ENCODE measurements around the gene SLC29A2. TPM values are rescaled to one million over a fixed set of nuclear protein-coding genes. Genes with fewer than 3 reads are reported as not detected.

Gene SLC29A2
- total and polyA plus RNA-seq, 12 donors: 7.8 to 50.6 (median 9.8) TPM

DNA sequence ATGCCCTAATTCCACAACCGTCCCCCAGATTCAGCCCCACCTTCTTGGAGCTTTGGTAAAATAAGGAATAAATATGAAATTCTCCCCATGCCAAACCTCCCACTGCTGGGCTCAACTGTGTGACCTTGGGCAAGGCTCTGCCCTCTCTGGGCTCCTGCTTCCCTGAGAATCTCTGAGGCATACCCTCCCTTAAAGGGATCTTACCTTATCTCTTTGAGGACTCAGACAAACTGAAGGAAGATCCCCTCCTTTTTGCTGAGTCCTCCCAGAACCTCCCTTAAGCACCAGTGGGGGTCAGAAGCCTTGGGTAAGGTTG, 57.4 kb downstream of the SLC29A2 start:
- TF ChIP-seq, protein P1, sequence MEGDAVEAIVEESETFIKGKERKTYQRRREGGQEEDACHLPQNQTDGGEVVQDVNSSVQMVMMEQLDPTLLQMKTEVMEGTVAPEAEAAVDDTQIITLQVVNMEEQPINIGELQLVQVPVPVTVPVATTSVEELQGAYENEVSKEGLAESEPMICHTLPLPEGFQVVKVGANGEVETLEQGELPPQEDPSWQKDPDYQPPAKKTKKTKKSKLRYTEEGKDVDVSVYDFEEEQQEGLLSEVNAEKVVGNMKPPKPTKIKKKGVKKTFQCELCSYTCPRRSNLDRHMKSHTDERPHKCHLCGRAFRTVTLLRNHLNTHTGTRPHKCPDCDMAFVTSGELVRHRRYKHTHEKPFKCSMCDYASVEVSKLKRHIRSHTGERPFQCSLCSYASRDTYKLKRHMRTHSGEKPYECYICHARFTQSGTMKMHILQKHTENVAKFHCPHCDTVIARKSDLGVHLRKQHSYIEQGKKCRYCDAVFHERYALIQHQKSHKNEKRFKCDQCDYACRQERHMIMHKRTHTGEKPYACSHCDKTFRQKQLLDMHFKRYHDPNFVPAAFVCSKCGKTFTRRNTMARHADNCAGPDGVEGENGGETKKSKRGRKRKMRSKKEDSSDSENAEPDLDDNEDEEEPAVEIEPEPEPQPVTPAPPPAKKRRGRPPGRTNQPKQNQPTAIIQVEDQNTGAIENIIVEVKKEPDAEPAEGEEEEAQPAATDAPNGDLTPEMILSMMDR (IDR thresholded peaks at IDR 0.05): no peak
- ATAC-seq (no peak), DNase-seq (no peak)
- Histone ChIP-seq H3K27me3 (peaks cover 0 to 6% (median 0%) of the 10 kb centered on the region in 7 donors), H3K27ac (peak overlapping the region in 9 of 10 donors; percentile 78 to 94 (median 85)), H3K36me3 (no peaks in the 10 kb centered on the region), H3K9me3 (no peaks in the 10 kb centered on the region), H3K4me1 (peaks cover 15 to 58% (median 41%) of the 10 kb centered on the region in 9 donors), H3K4me3 (peak overlapping the region in 9 of 10 donors; percentile 37 to 76 (median 60))
- WGBS, 2 donors: 62 to 74% methylated on average over 1 of the region's 1 CpG
- intact Hi-C loops (cut with DNase I): loop anchor here in 8 of 10 donors (5.0 to 10.0 kb wide), 3 partner anchors 33 to 73 kb away; partner anchors contain the start of genes B4GAT1 (in 2 of the 8) and BRMS1 (in 2 of the 8)

DNA sequence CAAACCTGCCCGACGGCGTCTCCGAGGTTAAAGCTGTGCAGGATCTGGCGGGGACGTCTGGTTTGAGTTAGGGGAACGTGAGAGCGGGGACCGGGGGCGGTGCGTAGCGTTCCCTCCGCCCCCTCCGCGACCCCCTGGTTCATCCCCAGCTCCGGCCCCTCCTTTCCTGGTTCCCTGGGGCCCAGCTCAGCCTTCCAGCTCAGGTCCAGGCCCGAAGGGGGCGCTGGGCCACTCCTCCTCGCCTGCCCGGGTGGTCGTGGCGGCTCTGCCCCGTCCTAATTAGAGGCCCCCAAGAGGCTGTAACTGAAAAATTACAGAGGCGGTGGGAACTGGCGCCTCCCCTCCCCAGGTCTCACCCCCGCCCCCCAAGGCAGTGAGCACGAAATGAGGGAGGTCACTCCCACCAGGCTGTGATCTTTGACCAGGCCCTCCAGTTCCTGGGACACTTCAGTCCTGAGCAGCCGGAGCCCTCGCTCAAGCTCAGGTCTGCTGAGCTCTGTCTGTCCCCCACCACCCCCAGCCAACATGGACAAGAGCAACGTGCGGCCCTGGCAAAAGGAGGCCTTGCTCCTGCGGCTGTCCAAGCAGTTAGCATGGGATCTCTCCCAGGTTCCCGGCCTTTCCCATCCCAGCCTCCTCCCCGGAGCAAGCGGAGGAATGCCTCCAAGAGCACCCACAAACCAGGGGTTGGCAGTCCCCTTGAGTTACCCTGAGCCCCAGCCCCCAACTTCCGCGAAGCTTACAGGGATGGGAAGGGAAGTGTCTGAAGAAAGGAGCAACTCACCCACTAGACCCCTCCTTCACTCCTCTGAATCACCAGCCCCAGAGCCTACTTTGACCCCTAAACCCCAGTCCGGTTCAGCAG, 58.0 kb downstream of the SLC29A2 start:
- ATAC-seq (no peak), DNase-seq (no peak)
- H3K27me3 ChIP-seq: peaks cover 0 to 6% (median 0%) of the 10 kb centered on the region in 7 donors
- intact Hi-C loops (cut with DNase I): loop anchor here in 8 of 10 donors (2.0 to 10.0 kb wide), 4 partner anchors 15 to 74 kb away; partner anchors contain the start of genes B4GAT1 (in 2 of the 8) and BRMS1 (in 2 of the 8)
- TF ChIP-seq, protein P1 (IDR thresholded peaks at IDR 0.05): peak in 5 of 9 donors; percentile 5 to 37 (median 26)
- 36% methylated on average over 38 of the region's 38 CpGs for WGBS, 2 donors
- no peaks in the 10 kb centered on the region for H3K9me3 ChIP-seq
- peak overlapping the region; percentile 73 to 94 (median 85) for H3K27ac ChIP-seq
- peaks cover 15 to 53% (median 36%) of the 10 kb centered on the region in 9 donors for H3K4me1 ChIP-seq
- no peaks in the 10 kb centered on the region for H3K36me3 ChIP-seq
- peak overlapping the region; percentile 23 to 76 (median 60) for H3K4me3 ChIP-seq

DNA sequence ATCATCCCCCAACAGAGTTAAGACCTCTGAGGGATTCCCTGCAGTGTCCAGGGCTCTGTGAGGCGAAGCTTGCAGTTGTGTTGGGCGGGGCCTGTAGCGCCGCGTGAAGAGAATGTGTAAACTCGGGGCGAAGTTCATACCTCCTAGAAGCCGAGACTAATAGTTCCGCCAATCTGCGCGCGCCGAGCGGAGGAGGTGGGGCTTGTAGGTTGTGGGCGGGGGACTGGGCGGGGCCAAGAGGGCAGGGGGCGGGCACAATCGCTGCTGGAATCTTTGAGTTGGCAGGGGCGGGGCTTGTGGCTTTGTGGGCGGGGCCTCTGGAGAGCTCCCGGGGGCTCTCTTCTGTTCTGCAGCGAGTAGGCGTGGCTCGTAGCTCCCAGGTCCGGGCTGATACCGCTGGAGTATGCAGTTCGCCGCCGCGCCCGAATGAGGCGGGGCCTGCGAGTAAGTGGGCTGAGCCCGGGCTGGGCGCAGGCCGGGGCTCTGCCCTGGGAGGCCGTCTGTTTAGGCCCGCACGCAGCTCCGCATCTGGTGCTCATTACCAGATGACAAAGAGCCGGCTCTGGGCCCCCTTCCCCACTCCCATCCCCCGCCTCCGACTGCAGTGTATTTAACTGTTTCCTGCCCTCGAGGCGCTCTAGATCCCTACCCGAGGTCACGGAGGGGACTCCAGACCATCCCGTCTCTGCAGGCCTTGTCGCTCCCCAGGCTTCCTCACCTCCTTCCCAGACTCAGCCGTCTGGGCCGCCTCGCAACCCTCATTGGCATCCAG, 58.8 kb downstream of the SLC29A2 start:
- TF ChIP-seq, protein P1 (IDR thresholded peaks at IDR 0.05): no peak
- peaks cover 0 to 6% (median 0%) of the 10 kb centered on the region in 7 donors for H3K27me3 ChIP-seq
- DNase-seq (peak; percentile 99), ATAC-seq (peak; percentile 83 to 92 (median 88))
- no peaks in the 10 kb centered on the region for H3K36me3 ChIP-seq
- peaks cover 10 to 45% (median 28%) of the 10 kb centered on the region in 9 donors for H3K4me1 ChIP-seq
- intact Hi-C loops (cut with DNase I): loop anchor here in 8 of 10 donors (1.0 to 10.0 kb wide), 7 partner anchors 16 to 75 kb away; partner anchors contain the start of genes B4GAT1 (in 2 of the 8), BRMS1 (in 2 of the 8) and YIF1A (in 1 of the 8)
- peak overlapping the region; percentile 24 to 76 (median 60) for H3K4me3 ChIP-seq
- H3K27ac ChIP-seq: peak overlapping the region; percentile 73 to 94 (median 85)
- H3K9me3 ChIP-seq: no peaks in the 10 kb centered on the region
- 1 to 2% methylated on average over 52 of the region's 52 CpGs for WGBS, 2 donors

Other genes with a start within 250 kb of the SLC29A2 start
- 10 to 100 TPM; 24.4 to 46.8 (median 33.4) TPM for gene KLC2, start 114.1 kb downstream of the SLC29A2 start, total RNA-seq
- gene KLC2, start 114.1 kb downstream of the SLC29A2 start, polyA plus RNA-seq: 10 to 100 TPM; 36.1 to 36.3 TPM
- 100 to 1,000 TPM; 117 to 153 (median 132) TPM for gene RAB1B, start 103.1 kb downstream of the SLC29A2 start, total RNA-seq
- 100 to 1,000 TPM; 129 to 132 TPM for gene RAB1B, start 103.1 kb downstream of the SLC29A2 start, polyA plus RNA-seq
- gene CNIH2, start 93.6 kb downstream of the SLC29A2 start, total RNA-seq: under 1 TPM in 3 of 10 donors, not detected in 7; 0.45 to 0.57 (median 0.49) TPM
- under 1 TPM; 0.06 to 0.44 TPM for gene CNIH2, start 93.6 kb downstream of the SLC29A2 start, polyA plus RNA-seq
- 10 to 100 TPM; 38.3 to 75.0 (median 51.9) TPM for gene YIF1A, start 82.6 kb downstream of the SLC29A2 start, total RNA-seq
- 100 to 1,000 TPM in 1 of 2 donors, 10 to 100 TPM in 1; 54.9 to 168 TPM for gene YIF1A, start 82.6 kb downstream of the SLC29A2 start, polyA plus RNA-seq
- under 1 TPM in 4 of 10 donors, not detected in 6; 0.17 to 0.24 (median 0.20) TPM for gene TMEM151A, start 79.9 kb downstream of the SLC29A2 start, total RNA-seq
- under 1 TPM in 1 of 2 donors, not detected in 1; 0.10 TPM for gene TMEM151A, start 79.9 kb downstream of the SLC29A2 start, polyA plus RNA-seq
- 10 to 100 TPM in 5 of 10 donors, 1 to 10 TPM in 5; 5.3 to 44.4 (median 9.1) TPM for gene CD248, start 54.7 kb downstream of the SLC29A2 start, total RNA-seq
- 10 to 100 TPM in 1 of 2 donors, 1 to 10 TPM in 1; 8.6 to 35.9 TPM for gene CD248, start 54.7 kb downstream of the SLC29A2 start, polyA plus RNA-seq
- 1 to 10 TPM in 8 of 10 donors, under 1 TPM in 2; 0.81 to 5.3 (median 1.6) TPM for gene RIN1, start 35.3 kb downstream of the SLC29A2 start, total RNA-seq
- gene RIN1, start 35.3 kb downstream of the SLC29A2 start, polyA plus RNA-seq: 10 to 100 TPM in 1 of 2 donors, 1 to 10 TPM in 1; 3.9 to 10.8 TPM
- gene BRMS1, start 26.7 kb downstream of the SLC29A2 start, total RNA-seq: 10 to 100 TPM; 10.6 to 17.6 (median 12.9) TPM
- 10 to 100 TPM; 25.2 to 73.9 TPM for gene BRMS1, start 26.7 kb downstream of the SLC29A2 start, polyA plus RNA-seq
- gene B4GAT1, start 24.1 kb downstream of the SLC29A2 start, total RNA-seq: 10 to 100 TPM; 36.5 to 69.6 (median 48.1) TPM
- gene B4GAT1, start 24.1 kb downstream of the SLC29A2 start, polyA plus RNA-seq: 10 to 100 TPM; 22.3 to 45.4 TPM
- gene NPAS4, start 49.3 kb upstream of the SLC29A2 start, total RNA-seq: not detected
- gene NPAS4, start 49.3 kb upstream of the SLC29A2 start, polyA plus RNA-seq: under 1 TPM in 1 of 2 donors, not detected in 1; 0.04 TPM
- gene MRPL11, start 67.1 kb upstream of the SLC29A2 start, total RNA-seq: 10 to 100 TPM; 37.2 to 57.2 (median 48.2) TPM
- gene MRPL11, start 67.1 kb upstream of the SLC29A2 start, polyA plus RNA-seq: 10 to 100 TPM; 33.3 to 51.0 TPM
- 10 to 100 TPM in 1 of 10 donors, 1 to 10 TPM in 9; 5.3 to 10.9 (median 6.5) TPM for gene PELI3, start 95.1 kb upstream of the SLC29A2 start, total RNA-seq
- gene PELI3, start 95.1 kb upstream of the SLC29A2 start, polyA plus RNA-seq: 1 to 10 TPM; 3.5 to 7.2 TPM
- gene DPP3, start 108.7 kb upstream of the SLC29A2 start, total RNA-seq: 10 to 100 TPM in 8 of 10 donors, 1 to 10 TPM in 2; 8.8 to 25.2 (median 14.7) TPM
- gene DPP3, start 108.7 kb upstream of the SLC29A2 start, polyA plus RNA-seq: 10 to 100 TPM in 1 of 2 donors, 1 to 10 TPM in 1; 6.2 to 28.9 TPM
- 10 to 100 TPM; 14.5 to 23.9 (median 18.1) TPM for gene BBS1, start 138.9 kb upstream of the SLC29A2 start, total RNA-seq
- 10 to 100 TPM in 1 of 2 donors, 1 to 10 TPM in 1; 9.6 to 14.7 TPM for gene BBS1, start 138.9 kb upstream of the SLC29A2 start, polyA plus RNA-seq
- 1 to 10 TPM; 4.6 to 8.4 (median 5.4) TPM for gene ZDHHC24, start 174.3 kb upstream of the SLC29A2 start, total RNA-seq
- gene ZDHHC24, start 174.3 kb upstream of the SLC29A2 start, polyA plus RNA-seq: 1 to 10 TPM; 6.3 to 7.7 TPM
- under 1 TPM in 1 of 10 donors, not detected in 9; 0.24 TPM for gene ACTN3, start 175.1 kb upstream of the SLC29A2 start, total RNA-seq
- gene ACTN3, start 175.1 kb upstream of the SLC29A2 start, polyA plus RNA-seq: under 1 TPM in 1 of 2 donors, not detected in 1; 0.03 TPM
- 10 to 100 TPM; 29.1 to 75.5 (median 51.3) TPM for gene CTSF, start 196.8 kb upstream of the SLC29A2 start, total RNA-seq
- gene CTSF, start 196.8 kb upstream of the SLC29A2 start, polyA plus RNA-seq: 10 to 100 TPM; 17.1 to 19.9 TPM
- under 1 TPM; 0.17 to 0.66 (median 0.37) TPM for gene CCDC87, start 221.3 kb upstream of the SLC29A2 start, total RNA-seq
- gene CCDC87, start 221.3 kb upstream of the SLC29A2 start, polyA plus RNA-seq: under 1 TPM; 0.14 to 0.22 TPM
- 10 to 100 TPM; 15.9 to 29.3 (median 20.2) TPM for gene CCS, start 221.4 kb upstream of the SLC29A2 start, total RNA-seq
- gene CCS, start 221.4 kb upstream of the SLC29A2 start, polyA plus RNA-seq: 10 to 100 TPM; 27.7 to 73.6 TPM
- gene RBM14, start 244.9 kb upstream of the SLC29A2 start, total RNA-seq: 10 to 100 TPM; 22.4 to 34.3 (median 28.3) TPM
- gene RBM14, start 244.9 kb upstream of the SLC29A2 start, polyA plus RNA-seq: 10 to 100 TPM; 16.2 to 49.7 TPM